ENCODE measurements around the gene POLN. TPM values are rescaled to one million over a fixed set of nuclear protein-coding genes. Genes with fewer than 3 reads are reported as not detected.

The POLN gene
- total and polyA plus RNA-seq, 2 donors from 2014 or later = 1.3 to 3.8 TPM

DNA sequence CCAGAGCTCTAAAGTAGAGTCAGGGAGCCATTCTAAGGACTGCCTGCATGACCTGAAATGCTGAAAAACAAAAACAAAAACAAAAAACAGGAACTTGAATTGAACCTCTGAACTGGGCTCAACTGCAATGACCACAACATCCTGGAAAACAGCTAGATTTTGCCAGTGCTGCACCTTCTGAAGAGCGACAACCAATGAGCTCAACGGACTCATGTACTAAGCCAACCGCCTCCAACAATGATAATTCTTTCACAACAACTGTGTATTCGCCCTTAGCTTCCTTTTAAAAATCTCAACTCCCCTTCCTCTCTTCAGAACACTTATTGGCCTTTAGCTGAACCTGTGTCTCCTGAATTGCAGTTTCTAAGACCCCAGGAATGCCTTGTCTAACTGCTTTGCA is 69.8 kb downstream of the POLN start:
- Histone ChIP-seq H3K36me3 (ENCODE audit: control insufficient read depth in 2 of 3, insufficient read depth in 3 of 3, low read length in 3 of 3) (no peaks in the 10 kb centered on the region), H3K9me3 (ENCODE audit: control insufficient read depth in 2 of 3, insufficient read depth in 1 of 3, low read length in 3 of 3) (no peaks in the 10 kb centered on the region), H3K4me1 (ENCODE audit: control insufficient read depth in 2 of 3, insufficient read depth in 2 of 3, low read depth in 1 of 3, low read length in 3 of 3) (no peaks in the 10 kb centered on the region), H3K27ac (ENCODE audit: low read depth in 2 of 2, low read length in 2 of 2) (no peak overlapping the region), H3K9ac (ENCODE audit: low read length in 3 of 3) (no peak overlapping the region), H3K27me3 (ENCODE audit: control insufficient read depth, insufficient read depth, low read length) (no peaks in the 10 kb centered on the region), H3K4me3 (ENCODE audit: low read length in 3 of 3) (no peak overlapping the region)
- DNase-seq (no peak), FAIRE-seq (no peak)
- intact Hi-C loops (cut with DNase I) = no loop called here
- TF ChIP-seq, protein P1, sequence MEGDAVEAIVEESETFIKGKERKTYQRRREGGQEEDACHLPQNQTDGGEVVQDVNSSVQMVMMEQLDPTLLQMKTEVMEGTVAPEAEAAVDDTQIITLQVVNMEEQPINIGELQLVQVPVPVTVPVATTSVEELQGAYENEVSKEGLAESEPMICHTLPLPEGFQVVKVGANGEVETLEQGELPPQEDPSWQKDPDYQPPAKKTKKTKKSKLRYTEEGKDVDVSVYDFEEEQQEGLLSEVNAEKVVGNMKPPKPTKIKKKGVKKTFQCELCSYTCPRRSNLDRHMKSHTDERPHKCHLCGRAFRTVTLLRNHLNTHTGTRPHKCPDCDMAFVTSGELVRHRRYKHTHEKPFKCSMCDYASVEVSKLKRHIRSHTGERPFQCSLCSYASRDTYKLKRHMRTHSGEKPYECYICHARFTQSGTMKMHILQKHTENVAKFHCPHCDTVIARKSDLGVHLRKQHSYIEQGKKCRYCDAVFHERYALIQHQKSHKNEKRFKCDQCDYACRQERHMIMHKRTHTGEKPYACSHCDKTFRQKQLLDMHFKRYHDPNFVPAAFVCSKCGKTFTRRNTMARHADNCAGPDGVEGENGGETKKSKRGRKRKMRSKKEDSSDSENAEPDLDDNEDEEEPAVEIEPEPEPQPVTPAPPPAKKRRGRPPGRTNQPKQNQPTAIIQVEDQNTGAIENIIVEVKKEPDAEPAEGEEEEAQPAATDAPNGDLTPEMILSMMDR (IDR thresholded peaks at IDR 0.05; ENCODE audit: borderline replicate concordance, extremely low read depth, insufficient read depth) = no peak

DNA sequence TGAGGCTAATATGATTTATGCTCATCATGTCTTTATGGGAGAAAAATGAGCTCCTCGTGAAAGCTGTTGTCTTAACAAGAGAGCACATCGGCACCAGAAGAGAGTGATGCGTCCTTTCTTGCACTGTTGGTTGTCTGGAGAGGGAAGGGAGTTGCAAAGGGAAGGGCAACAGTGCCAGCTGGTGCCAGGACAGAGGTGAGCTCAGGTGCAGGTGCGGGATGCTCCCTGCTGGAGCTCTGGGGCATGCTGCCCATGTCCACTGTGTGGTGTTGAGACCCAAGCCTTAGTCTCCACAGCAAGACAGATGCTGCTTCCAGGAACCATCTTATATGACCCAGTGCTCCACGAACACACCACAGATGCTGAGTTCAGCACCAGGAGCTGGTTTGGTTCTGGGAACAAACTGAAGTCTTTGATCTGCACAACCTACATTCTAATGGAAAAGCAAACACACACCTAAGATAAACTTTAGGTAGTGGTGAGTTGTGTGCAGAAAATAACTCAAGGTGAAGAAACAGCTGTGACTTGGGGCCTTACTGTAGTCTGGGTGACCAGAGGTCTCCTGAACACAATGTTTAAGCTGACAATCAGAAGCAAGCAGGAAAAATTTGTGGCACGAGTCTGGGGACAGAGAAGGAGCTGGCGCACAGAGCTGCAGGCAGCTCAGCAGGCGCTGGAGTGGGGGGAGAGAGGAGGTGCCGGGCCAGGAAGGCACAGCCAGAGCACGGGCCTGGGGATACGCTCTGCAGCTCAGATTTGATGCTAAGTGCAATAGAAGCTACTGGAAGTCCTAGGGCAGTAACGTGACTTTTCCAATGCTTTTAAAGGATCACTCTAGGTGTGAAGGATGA is 73.2 kb downstream of the POLN start:
- no peak overlapping the region for H3K9ac ChIP-seq (ENCODE audit: low read length in 3 of 3)
- FAIRE-seq (no peak), DNase-seq (no peak)
- no peak overlapping the region for H3K4me3 ChIP-seq (ENCODE audit: low read length in 3 of 3)
- H3K27me3 ChIP-seq (ENCODE audit: control insufficient read depth, insufficient read depth, low read length) = no peaks in the 10 kb centered on the region
- no peak overlapping the region for H3K27ac ChIP-seq (ENCODE audit: low read depth in 2 of 2, low read length in 2 of 2)
- H3K36me3 ChIP-seq (ENCODE audit: control insufficient read depth in 2 of 3, insufficient read depth in 3 of 3, low read length in 3 of 3) = no peaks in the 10 kb centered on the region
- intact Hi-C loops (cut with DNase I) = no loop called here
- no peaks in the 10 kb centered on the region for H3K9me3 ChIP-seq (ENCODE audit: control insufficient read depth in 2 of 3, insufficient read depth in 1 of 3, low read length in 3 of 3)
- TF ChIP-seq, protein P1 (IDR thresholded peaks at IDR 0.05; ENCODE audit: borderline replicate concordance, extremely low read depth, insufficient read depth) = no peak
- H3K4me1 ChIP-seq (ENCODE audit: control insufficient read depth in 2 of 3, insufficient read depth in 2 of 3, low read depth in 1 of 3, low read length in 3 of 3) = no peaks in the 10 kb centered on the region

GRCh38 chr4:2166253-2166652 is 75.7 kb downstream of the POLN start:
- H3K9me3 ChIP-seq (ENCODE audit: control insufficient read depth in 2 of 3, insufficient read depth in 1 of 3, low read length in 3 of 3) = no peaks in the 10 kb centered on the region
- no peak overlapping the region for H3K4me3 ChIP-seq (ENCODE audit: low read length in 3 of 3)
- H3K27ac ChIP-seq (ENCODE audit: low read depth in 2 of 2, low read length in 2 of 2) = no peak overlapping the region
- H3K27me3 ChIP-seq (ENCODE audit: control insufficient read depth, insufficient read depth, low read length) = no peaks in the 10 kb centered on the region
- no peak overlapping the region for H3K9ac ChIP-seq (ENCODE audit: low read length in 3 of 3)
- H3K4me1 ChIP-seq (ENCODE audit: control insufficient read depth in 2 of 3, insufficient read depth in 2 of 3, low read depth in 1 of 3, low read length in 3 of 3) = no peaks in the 10 kb centered on the region
- no peaks in the 10 kb centered on the region for H3K36me3 ChIP-seq (ENCODE audit: control insufficient read depth in 2 of 3, insufficient read depth in 3 of 3, low read length in 3 of 3)
- FAIRE-seq (no peak), DNase-seq (no peak)
- TF ChIP-seq, protein P1 (IDR thresholded peaks at IDR 0.05; ENCODE audit: borderline replicate concordance, extremely low read depth, insufficient read depth) = no peak
- intact Hi-C loops (cut with DNase I) = no loop called here
